Measurements from ENCODE around the gene SP7. TPM values are rescaled to one million over a fixed set of nuclear protein-coding genes. Genes with fewer than 3 reads are reported as not detected.
A peak's percentile ranks its signal among the peaks of the same experiment; 100 is the strongest.

Gene SP7
- total and polyA plus RNA-seq, 2 donors (not counting 3 experiments of a cell fraction or from before 2014, with no cell fraction given) = not detected

DNA sequence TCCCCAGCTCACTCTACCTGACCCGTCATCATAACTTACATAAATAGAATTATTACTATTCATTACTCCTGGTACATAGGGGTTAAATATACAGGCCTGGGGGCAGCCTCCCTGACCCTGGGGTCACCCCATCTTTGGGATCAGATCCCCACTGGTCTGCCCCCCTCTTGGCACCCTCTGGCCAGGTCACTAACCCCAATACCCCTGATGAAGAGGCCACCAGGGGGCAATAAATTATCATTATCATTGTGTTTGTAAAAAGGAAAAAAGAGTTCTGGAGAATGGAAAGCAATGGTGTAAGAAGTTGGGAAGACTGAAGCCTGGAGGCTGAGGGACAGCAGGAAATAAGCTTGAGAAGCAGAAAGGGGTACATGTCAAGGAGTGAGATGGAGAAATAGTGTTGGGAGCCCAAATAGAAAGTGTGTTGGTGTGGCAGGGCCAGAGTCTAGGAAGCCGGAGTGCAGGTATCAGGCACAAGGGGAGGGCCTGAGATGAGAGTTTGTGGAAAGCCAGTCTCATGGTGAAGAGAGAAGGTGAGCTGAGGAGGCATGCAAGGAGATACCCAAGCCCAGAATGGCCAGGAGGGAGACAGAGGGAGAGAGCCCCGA, 8.6 kb downstream of the SP7 start:
- H3K4me2 ChIP-seq (ENCODE audit: insufficient read depth, low read length) = no peak overlapping the region
- H3K79me2 ChIP-seq (ENCODE audit: control insufficient read depth, insufficient read depth, low read length) = no peaks in the 10 kb centered on the region
- dilution Hi-C loops (cut with MboI; ENCODE audit: extremely low pct_ligation_motif_present, low sequenced_read_pairs) = no loop called here
- H3K36me3 ChIP-seq (ENCODE audit: control insufficient read depth in 2 of 2, extremely low read depth in 1 of 2, insufficient read depth in 2 of 2, low read length in 2 of 2) = no peaks in the 10 kb centered on the region
- H3K9ac ChIP-seq (replicated peaks; ENCODE audit: extremely low read depth, insufficient read depth, low read length) = no peak overlapping the region
- DNase-seq (ENCODE audit: low read depth, low spot score) (peak; percentile 21), FAIRE-seq (no peak)
- no peaks in the 10 kb centered on the region for H3K9me1 ChIP-seq (replicated peaks; ENCODE audit: control insufficient read depth, extremely low read depth, insufficient read depth, low read length)
- TF ChIP-seq EZH2 (IDR thresholded peaks at IDR 0.05; ENCODE audit: borderline replicate concordance, low read depth, low read length, severe bottlenecking) (no peak), JUN (IDR thresholded peaks at IDR 0.05; ENCODE audit: borderline replicate concordance, insufficient read depth, insufficient read length, low read depth) (no peak), GATA2 (IDR thresholded peaks at IDR 0.05; ENCODE audit: insufficient read depth, insufficient read length, low read depth, low read length) (no peak)
- TF ChIP-seq, protein P1, sequence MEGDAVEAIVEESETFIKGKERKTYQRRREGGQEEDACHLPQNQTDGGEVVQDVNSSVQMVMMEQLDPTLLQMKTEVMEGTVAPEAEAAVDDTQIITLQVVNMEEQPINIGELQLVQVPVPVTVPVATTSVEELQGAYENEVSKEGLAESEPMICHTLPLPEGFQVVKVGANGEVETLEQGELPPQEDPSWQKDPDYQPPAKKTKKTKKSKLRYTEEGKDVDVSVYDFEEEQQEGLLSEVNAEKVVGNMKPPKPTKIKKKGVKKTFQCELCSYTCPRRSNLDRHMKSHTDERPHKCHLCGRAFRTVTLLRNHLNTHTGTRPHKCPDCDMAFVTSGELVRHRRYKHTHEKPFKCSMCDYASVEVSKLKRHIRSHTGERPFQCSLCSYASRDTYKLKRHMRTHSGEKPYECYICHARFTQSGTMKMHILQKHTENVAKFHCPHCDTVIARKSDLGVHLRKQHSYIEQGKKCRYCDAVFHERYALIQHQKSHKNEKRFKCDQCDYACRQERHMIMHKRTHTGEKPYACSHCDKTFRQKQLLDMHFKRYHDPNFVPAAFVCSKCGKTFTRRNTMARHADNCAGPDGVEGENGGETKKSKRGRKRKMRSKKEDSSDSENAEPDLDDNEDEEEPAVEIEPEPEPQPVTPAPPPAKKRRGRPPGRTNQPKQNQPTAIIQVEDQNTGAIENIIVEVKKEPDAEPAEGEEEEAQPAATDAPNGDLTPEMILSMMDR (IDR thresholded peaks at IDR 0.05; ENCODE audit: extremely low read depth in 1 of 2, insufficient read depth in 1 of 2, low read depth in 1 of 2, low read length in 2 of 2) = peak in 1 of 2 donors; percentile 27
- H3K27me3 ChIP-seq (ENCODE audit: control insufficient read depth in 2 of 2, insufficient read depth in 2 of 2, low read length in 2 of 2) = peaks cover 0 to 6% of the 10 kb centered on the region in 2 experiments
- ChIA-PET CTCF (interaction anchor here (0.8 to 13.2 kb wide), 10 partner anchors 13 to 181 kb away, joined by 4 to 225 read pairs (median 6); no protein-coding TSS in a partner anchor), POLR2A (no interaction called here)
- BruUV-seq (replicated peaks) = no TSS peak
- intact Hi-C loops (cut with micrococcal nuclease) = loop anchor here (1.0 kb wide), 1 partner anchor 18 kb away; no protein-coding TSS in a partner anchor
- H3K27ac ChIP-seq (ENCODE audit: insufficient read depth, low read depth, low read length) = no peak overlapping the region
- peaks cover 11% of the 10 kb centered on the region for H3K4me1 ChIP-seq (ENCODE audit: control insufficient read depth, extremely low read depth, insufficient read depth, low read length)
- H4K20me1 ChIP-seq (replicated peaks; ENCODE audit: control insufficient read depth, extremely low read depth, insufficient read depth, low read length) = no peaks in the 10 kb centered on the region
- H2AFZ ChIP-seq (ENCODE audit: low read depth, low read length) = no peak overlapping the region
- H3K9me3 ChIP-seq (replicated peaks; ENCODE audit: control insufficient read depth, insufficient read depth, low read length) = no peaks in the 10 kb centered on the region
- no peak overlapping the region for H3K4me3 ChIP-seq (replicated peaks in 1 of 3; ENCODE audit: insufficient read depth in 1 of 3, low read depth in 1 of 3, low read length in 3 of 3)

Data from endothelial cell of umbilical vein (primary cell).